IMR-90 (cell line): ENCODE data around the gene PLEKHB2. TPM values are rescaled to one million over a fixed set of nuclear protein-coding genes. Genes with fewer than 3 reads are reported as not detected.
"Not testable (repeated sequence)": the region's sequence is repeated elsewhere in the genome, so short reads cannot be mapped to it uniquely, and the experiment has no call there.

Experiments used
- ATAC-seq: fragments of 200-7000 bp; cut with Tn5 transposase; 2 replicates; pipeline ENCODE4 v1.9.1; 2020; ENCODE audit warnings: low read depth, mild to moderate bottlenecking, moderate library complexity
- BruUV-seq: library from RNA; stranded (reverse); fragments of 400-500 nt; replicated peaks from 2 replicates; lab custom pipeline; 2021; lab: Mats Ljungman, UMichigan
- CTCF ChIA-PET: fragments of 300-600 bp; formaldehyde crosslinking; extraction: SDS; loops from one replicate; lab custom pipeline; 2021; ENCODE audit warnings: antibody characterized with exemption; lab: Yijun Ruan, JAX
- POLR2A ChIA-PET: fragments of 300-600 bp; sonication (Branson Sonifier 250); formaldehyde crosslinking; loops from one replicate; lab custom pipeline; 2022; ENCODE audit warnings: antibody characterized with exemption; ENCODE audit not compliant: unreplicated experiment; lab: Charles Lee
- DNase-seq: peaks from one replicate; pipeline ENCODE4 v3.0.0; 2013
- H2AFZ ChIP-seq: replicated peaks from 2 replicates; pipeline ENCODE3; 2013; ENCODE audit warnings: low read length, mild to moderate bottlenecking; ENCODE audit not compliant: poor library complexity
- H2AK5ac ChIP-seq: 2 replicates; pipeline ENCODE4 v1.6.1; 2013; ENCODE audit warnings: low read depth, low read length, inconsistent platforms
- H2AK9ac ChIP-seq: replicated peaks from 2 replicates; pipeline ENCODE3; 2013; ENCODE audit warnings: mild to moderate bottlenecking, low read depth, low read length, moderate library complexity; ENCODE audit not compliant: poor library complexity
- H2BK120ac ChIP-seq: 2 replicates; pipeline ENCODE4 v1.6.1; 2013; ENCODE audit warnings: low read depth, low read length, inconsistent platforms
- H2BK15ac ChIP-seq: 3 replicates; pipeline ENCODE4 v1.6.1; 2013; ENCODE audit warnings: low read depth, low read length, inconsistent platforms
- H2BK20ac ChIP-seq: 2 replicates; pipeline ENCODE4 v1.6.1; 2013; ENCODE audit warnings: low read depth, mild to moderate bottlenecking, inconsistent platforms, low read length, moderate library complexity
- H2BK5ac ChIP-seq: 2 replicates; pipeline ENCODE4 v1.6.1; 2013; ENCODE audit warnings: mild to moderate bottlenecking, low read depth, low read length, inconsistent platforms; ENCODE audit not compliant: poor library complexity, severe bottlenecking
- H3K14ac ChIP-seq: replicated peaks from 2 replicates; pipeline ENCODE4 v1.6.1; 2013; ENCODE audit warnings: low read depth, low read length, inconsistent platforms
- H3K18ac ChIP-seq: 2 replicates; pipeline ENCODE4 v1.6.1; 2013; ENCODE audit warnings: low read depth, low read length, control low read depth
- H3K23ac ChIP-seq: 2 replicates; pipeline ENCODE4 v1.6.1; 2013; ENCODE audit warnings: low read depth, low read length, inconsistent platforms
- H3K27ac ChIP-seq: 2 replicates; pipeline ENCODE4 v1.5.1; 2013; ENCODE audit warnings: mild to moderate bottlenecking, control low read depth, low read length; ENCODE audit not compliant: insufficient read depth
- H3K27me3 ChIP-seq: 2 replicates; pipeline ENCODE4 v1.6.1; 2013; ENCODE audit warnings: low read length; ENCODE audit not compliant: control insufficient read depth, insufficient read depth
- H3K36me3 ChIP-seq: 2 replicates; pipeline ENCODE4 v1.6.1; 2013; ENCODE audit warnings: low read length, mixed read lengths; ENCODE audit not compliant: control insufficient read depth, insufficient read depth
- H3K4ac ChIP-seq: 2 replicates; pipeline ENCODE4 v1.6.1; 2013; ENCODE audit warnings: low read depth, low read length, inconsistent platforms
- H3K4me1 ChIP-seq: 2 replicates; pipeline ENCODE4 v1.6.1; 2013; ENCODE audit warnings: low read length, mixed read lengths; ENCODE audit not compliant: control insufficient read depth, insufficient read depth
- H3K4me2 ChIP-seq: 2 replicates; pipeline ENCODE4 v1.6.1; 2013; ENCODE audit warnings: low read depth, mild to moderate bottlenecking, control low read depth, low read length, moderate library complexity
- H3K4me3 ChIP-seq: 2 replicates; pipeline ENCODE4 v1.5.1; 2013; ENCODE audit warnings: low read depth, mild to moderate bottlenecking, control low read depth, low read length, moderate library complexity; ENCODE audit not compliant: insufficient read depth
- H3K56ac ChIP-seq: 2 replicates; pipeline ENCODE4 v1.6.1; 2013; ENCODE audit warnings: low read length, inconsistent platforms; ENCODE audit not compliant: insufficient read depth; ENCODE audit errors: extremely low read depth
- H3K79me1 ChIP-seq, 2 experiments: 2 replicates each; pipeline ENCODE4 v1.6.1; 2013; ENCODE audit warnings: low read length in 2 of 2, inconsistent platforms in 1 of 2, low read depth in 1 of 2
- H3K9ac ChIP-seq: 2 replicates; pipeline ENCODE4 v1.6.1; 2013; ENCODE audit warnings: low read depth, low read length, control low read depth
- H3K9me1 ChIP-seq: 2 replicates; pipeline ENCODE4 v1.6.1; 2013; ENCODE audit warnings: low read length, inconsistent platforms; ENCODE audit not compliant: insufficient read depth
- H3K9me3 ChIP-seq: 2 replicates; pipeline ENCODE4 v1.6.1; 2013; ENCODE audit warnings: low read length; ENCODE audit not compliant: control insufficient read depth, insufficient read depth
- H4K20me1 ChIP-seq: 2 replicates; pipeline ENCODE4 v1.6.1; 2013; ENCODE audit warnings: low read length, inconsistent platforms; ENCODE audit not compliant: insufficient read depth
- H4K5ac ChIP-seq: 2 replicates; pipeline ENCODE4 v1.6.1; 2013; ENCODE audit warnings: mild to moderate bottlenecking, low read depth, low read length, control low read depth
- H4K8ac ChIP-seq, 2 experiments: 2 replicates each; pipeline ENCODE4 v1.6.1; 2013; ENCODE audit warnings: low read depth in 2 of 2, low read length in 2 of 2, control low read depth in 1 of 2, inconsistent platforms in 1 of 2
- H4K91ac ChIP-seq: 2 replicates; pipeline ENCODE4 v1.6.1; 2013; ENCODE audit warnings: low read depth, low read length, inconsistent platforms; ENCODE audit not compliant: insufficient read depth
- CEBPB ChIP-seq: IDR thresholded peaks from 2 replicates; pipeline ENCODE4 v1.6.1; 2012; ENCODE audit warnings: low read depth, low read length, improper control_type of control experiment
- FOS ChIP-seq: fragments of 150-350 bp; IDR thresholded peaks from 2 replicates; pipeline ENCODE4 v1.6.1; 2016; ENCODE audit warnings: low read depth, low read length
- MAZ ChIP-seq: IDR thresholded peaks from 2 replicates; pipeline ENCODE4 v1.6.1; 2012; ENCODE audit warnings: low read depth, mild to moderate bottlenecking, low read length, improper control_type of control experiment, moderate library complexity, borderline replicate concordance
- SMC3 ChIP-seq: fragments of 150-350 bp; IDR thresholded peaks from 2 replicates; pipeline ENCODE4 v1.6.1; 2016; ENCODE audit warnings: low read depth, mild to moderate bottlenecking, antibody characterized with exemption, low read length, moderate library complexity
- USF2 ChIP-seq: fragments of 150-350 bp; IDR thresholded peaks from 2 replicates; pipeline ENCODE4 v1.6.1; 2017; ENCODE audit warnings: mild to moderate bottlenecking, antibody characterized with exemption, low read length, low read depth
- WGBS, 2 experiments: methylation state at CpG; one replicate each; pipeline versions ENCODE4 v1.1.5 to v1.1.7; 2013; ENCODE audit warnings: missing lambda C conversion rate in 2 of 2; ENCODE audit not compliant: insufficient read length in 1 of 2; ENCODE audit errors: extremely low coverage in 2 of 2; 5-methylcytosine and 5-hydroxymethylcytosine counted together
- dilution Hi-C: fragments of 300-500 bp; cut with HindIII; formaldehyde crosslinking; loops from one replicate; pipeline ENCODE4 v1.14.3; 2018; ENCODE audit warnings: low sequenced_read_pairs; ENCODE audit not compliant: unreplicated experiment
- in situ Hi-C: fragments of 300-500 bp; cut with MboI; formaldehyde crosslinking; loops from 3 replicates; pipeline ENCODE4 v1.14.3; 2019; ENCODE audit warnings: low sequenced_read_pairs, inconsistent platforms, mixed read lengths
- intact Hi-C: fragments of 100-400 bp; cut with micrococcal nuclease; formaldehyde crosslinking; loops from 2 replicates; pipeline ENCODE4 v1.10.0; 2022
- polyA plus RNA-seq, 3 experiments: library from polyadenylated mRNA; depleted of rRNA; stranded (reverse); fragments of >200 nt; gene quantifications; 2 replicates each; pipeline ENCODE4 v1.2.3, GENCODE V29; 2012; ENCODE audit warnings: low replicate concordance in 1 of 3
- total RNA-seq: library from RNA; depleted of rRNA; stranded (reverse); fragments of >200 nt; gene quantifications from 2 replicates; pipeline ENCODE4 v1.2.3, GENCODE V29; 2012

The PLEKHB2 gene
- total and polyA plus RNA-seq, 2 of the 4 experiments (the other 2 are of a cell fraction) = 62.9 to 82.1 TPM

GRCh38 chr2:131067465-131068125 lies 37.5 kb upstream of the PLEKHB2 start (continued):
- no peak for TF ChIP-seq SMC3
- TF ChIP-seq CEBPB = no peak
- TF ChIP-seq MAZ = no peak
- no peak for TF ChIP-seq FOS
- no peak for TF ChIP-seq USF2

DNA sequence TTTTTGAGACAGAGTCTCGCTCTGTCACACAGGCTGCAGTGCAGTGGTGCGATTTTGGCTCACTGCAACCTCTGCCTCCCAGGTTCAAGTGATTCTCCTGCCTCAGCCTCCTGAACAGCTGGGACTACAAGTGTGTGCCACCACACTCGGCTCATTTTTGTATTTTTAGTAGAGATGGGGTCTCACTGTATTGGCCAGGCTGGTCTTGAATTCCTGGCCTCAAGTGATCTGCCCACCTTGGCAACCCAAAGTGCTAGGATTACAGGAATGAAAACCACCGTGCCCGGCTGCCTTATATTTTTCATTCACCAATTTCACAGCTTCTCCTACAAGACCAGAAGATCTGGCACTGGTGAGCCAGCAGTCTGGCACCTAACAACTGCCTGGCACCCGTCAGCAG lies 37.0 kb upstream of the PLEKHB2 start:
- intact Hi-C loops, H2BK5ac ChIP-seq, DNase-seq, H3K9me3 ChIP-seq, in situ Hi-C loops, H3K56ac ChIP-seq, H2BK20ac ChIP-seq, H3K4me2 ChIP-seq, CTCF ChIA-PET, ATAC-seq, H3K27ac ChIP-seq, H2AFZ ChIP-seq, H2AK9ac ChIP-seq, H2BK120ac ChIP-seq, H4K5ac ChIP-seq, BruUV-seq, H4K91ac ChIP-seq, H3K4ac ChIP-seq, H3K9ac ChIP-seq, H3K14ac ChIP-seq, POLR2A ChIA-PET, H3K23ac ChIP-seq, H4K8ac ChIP-seq, H2BK15ac ChIP-seq, H2AK5ac ChIP-seq, H3K9me1 ChIP-seq, dilution Hi-C loops, H3K18ac ChIP-seq, H3K4me3 ChIP-seq, H3K27me3 ChIP-seq: not testable (repeated sequence)
- peaks cover 38% of the 10 kb centered on the region for H3K36me3 ChIP-seq
- 100% methylated on average over 2 of the region's 6 CpGs; no CpG with 5 or more reads in 1 of the 2 experiments for WGBS, 2 experiments
- peaks cover 66% of the 10 kb centered on the region for H4K20me1 ChIP-seq
- peaks cover 26 to 60% of the 10 kb centered on the region in 2 experiments for H3K79me1 ChIP-seq
- H3K4me1 ChIP-seq = peaks cover 11% of the 10 kb centered on the region

DNA sequence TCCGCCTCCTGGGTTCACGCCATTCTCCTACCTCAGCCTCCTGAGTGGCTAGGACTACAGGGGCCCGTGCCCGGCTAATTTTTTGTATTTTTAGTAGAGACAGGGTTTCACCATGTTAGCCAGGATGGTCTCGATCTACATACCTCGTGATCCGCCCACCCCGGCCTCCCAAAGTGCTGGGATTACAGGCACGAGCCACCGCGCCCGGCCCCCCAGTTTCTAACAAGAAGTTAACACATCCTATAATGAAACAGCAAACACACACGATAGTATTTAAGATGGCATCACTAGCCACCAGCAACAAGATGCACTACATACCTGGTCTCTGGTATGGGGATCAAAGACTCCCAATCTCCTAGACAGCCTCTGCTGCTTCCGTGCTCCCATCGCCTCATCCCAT lies 29.6 kb upstream of the PLEKHB2 start:
- intact Hi-C loops = not testable (repeated sequence)

More for the DNA sequence above, 29.6 kb upstream of the PLEKHB2 start:
- H3K36me3 ChIP-seq = peaks cover 55% of the 10 kb centered on the region
- H4K20me1 ChIP-seq = peaks cover 57% of the 10 kb centered on the region
- H2AFZ ChIP-seq, H3K14ac ChIP-seq, H3K56ac ChIP-seq, POLR2A ChIA-PET, dilution Hi-C loops, H3K27me3 ChIP-seq, H3K4ac ChIP-seq, BruUV-seq, H2BK5ac ChIP-seq, H4K91ac ChIP-seq, H3K27ac ChIP-seq, H2AK5ac ChIP-seq, DNase-seq, H4K8ac ChIP-seq, H3K18ac ChIP-seq, H3K4me3 ChIP-seq, ATAC-seq, H4K5ac ChIP-seq, H2BK20ac ChIP-seq, H3K23ac ChIP-seq, H3K4me1 ChIP-seq, H3K9me3 ChIP-seq, H2BK120ac ChIP-seq, in situ Hi-C loops, CTCF ChIA-PET, H2BK15ac ChIP-seq, H2AK9ac ChIP-seq, H3K9ac ChIP-seq, H3K4me2 ChIP-seq: not testable (repeated sequence)
- 100% methylated on average over 1 of the region's 15 CpGs; no CpG with 5 or more reads in 1 of the 2 experiments for WGBS, 2 experiments
- peaks cover 25 to 71% of the 10 kb centered on the region in 2 experiments for H3K79me1 ChIP-seq
- peaks cover 16% of the 10 kb centered on the region for H3K9me1 ChIP-seq
